ENCODE results near the gene PDIA5. TPM values are rescaled to one million over a fixed set of nuclear protein-coding genes. Genes with fewer than 3 reads are reported as not detected.

The PDIA5 gene
- total and polyA plus RNA-seq, 2 of the 4 experiments (the other 2 are of a cell fraction): 19.4 to 42.0 TPM

DNA sequence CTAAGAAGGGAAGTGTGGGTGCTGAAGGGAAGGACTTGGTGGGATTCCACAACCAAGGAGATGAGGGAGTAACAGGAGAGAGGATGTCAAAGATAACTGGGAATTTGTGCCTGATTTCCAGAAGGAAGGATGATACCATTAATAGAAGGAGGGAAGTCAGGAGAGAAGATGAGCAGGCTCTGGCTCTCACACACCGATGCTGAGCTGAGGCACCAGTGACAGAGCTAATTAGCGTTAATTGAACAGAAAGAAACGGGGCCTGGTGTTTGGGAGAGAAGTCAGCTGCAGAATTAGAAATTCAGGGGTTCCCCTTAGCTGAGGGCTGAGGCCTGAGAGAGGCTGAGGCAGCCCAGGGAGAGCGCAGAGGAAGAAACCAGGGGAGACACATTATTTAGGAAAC, 11.9 kb upstream of the PDIA5 start:
- no TSS peak for BruUV-seq (replicated peaks)
- in situ Hi-C loops (cut with MboI; ENCODE audit: low sequenced_read_pairs) (no loop called here), intact Hi-C loops (cut with micrococcal nuclease) (no loop called here), dilution Hi-C loops (cut with HindIII; ENCODE audit: low sequenced_read_pairs, unreplicated experiment) (no loop called here)
- H2AK5ac ChIP-seq (ENCODE audit: low read depth, low read length): no peak overlapping the region
- WGBS, 2 experiments (ENCODE audit: extremely low coverage in 2 of 2, insufficient read length in 1 of 2): 86% methylated on average over 1 of the region's 4 CpGs; no CpG with 5 or more reads in 1 of the 2 experiments
- H3K4me1 ChIP-seq (ENCODE audit: control insufficient read depth, insufficient read depth, low read length): no peaks in the 10 kb centered on the region
- H2BK120ac ChIP-seq (ENCODE audit: low read depth, low read length): no peak overlapping the region
- no peak overlapping the region for H3K27ac ChIP-seq (ENCODE audit: insufficient read depth, low read length)
- no peak overlapping the region for H2BK20ac ChIP-seq (ENCODE audit: low read depth, low read length)
- no peak overlapping the region for H3K4ac ChIP-seq (ENCODE audit: low read depth, low read length)
- no peak overlapping the region for H2BK5ac ChIP-seq (ENCODE audit: low read depth, low read length, poor library complexity, severe bottlenecking)
- H4K91ac ChIP-seq (ENCODE audit: insufficient read depth, low read depth, low read length): no peak overlapping the region
- H3K4me2 ChIP-seq (ENCODE audit: low read depth, low read length): no peak overlapping the region
- ChIA-PET CTCF (interaction anchor here (1.6 kb wide), 1 partner anchor 10 kb away, joined by 3 read pairs; no protein-coding TSS in a partner anchor), POLR2A (ENCODE audit: unreplicated experiment) (no interaction called here)
- H3K4me3 ChIP-seq (ENCODE audit: insufficient read depth, low read depth, low read length): no peak overlapping the region
- no peak overlapping the region for H3K18ac ChIP-seq (ENCODE audit: low read depth, low read length)
- no peaks in the 10 kb centered on the region for H3K79me1 ChIP-seq (ENCODE audit: low read depth in 1 of 2, low read length in 2 of 2)
- no peak overlapping the region for H2AFZ ChIP-seq (replicated peaks; ENCODE audit: low read length, poor library complexity)
- no peak overlapping the region for H4K8ac ChIP-seq (ENCODE audit: low read depth in 2 of 2, low read length in 2 of 2)
- H4K5ac ChIP-seq (ENCODE audit: low read depth, low read length): no peak overlapping the region
- peaks cover 31% of the 10 kb centered on the region for H3K27me3 ChIP-seq (ENCODE audit: control insufficient read depth, insufficient read depth, low read length)
- H2BK15ac ChIP-seq (ENCODE audit: low read depth, low read length): no peak overlapping the region
- H2AK9ac ChIP-seq (replicated peaks; ENCODE audit: low read depth, low read length, poor library complexity): no peak overlapping the region
- no peak overlapping the region for H3K9ac ChIP-seq (ENCODE audit: low read depth, low read length)
- H3K9me1 ChIP-seq (ENCODE audit: insufficient read depth, low read length): peaks cover 3% of the 10 kb centered on the region; the same call in 1 of the 2 replicates
- H3K56ac ChIP-seq (ENCODE audit: extremely low read depth, insufficient read depth, low read length): no peak overlapping the region
- H3K9me3 ChIP-seq (ENCODE audit: control insufficient read depth, insufficient read depth, low read length): no peaks in the 10 kb centered on the region
- no peak for TF ChIP-seq MAZ (IDR thresholded peaks at IDR 0.05; ENCODE audit: borderline replicate concordance, low read depth, low read length)
- no peak for TF ChIP-seq FOS (IDR thresholded peaks at IDR 0.05; ENCODE audit: low read depth, low read length)
- TF ChIP-seq MAFK (IDR thresholded peaks at IDR 0.05; ENCODE audit: low read depth, low read length): no peak
- no peak for TF ChIP-seq BHLHE40 (IDR thresholded peaks at IDR 0.05; ENCODE audit: low read depth, low read length)
- TF ChIP-seq, protein P1, sequence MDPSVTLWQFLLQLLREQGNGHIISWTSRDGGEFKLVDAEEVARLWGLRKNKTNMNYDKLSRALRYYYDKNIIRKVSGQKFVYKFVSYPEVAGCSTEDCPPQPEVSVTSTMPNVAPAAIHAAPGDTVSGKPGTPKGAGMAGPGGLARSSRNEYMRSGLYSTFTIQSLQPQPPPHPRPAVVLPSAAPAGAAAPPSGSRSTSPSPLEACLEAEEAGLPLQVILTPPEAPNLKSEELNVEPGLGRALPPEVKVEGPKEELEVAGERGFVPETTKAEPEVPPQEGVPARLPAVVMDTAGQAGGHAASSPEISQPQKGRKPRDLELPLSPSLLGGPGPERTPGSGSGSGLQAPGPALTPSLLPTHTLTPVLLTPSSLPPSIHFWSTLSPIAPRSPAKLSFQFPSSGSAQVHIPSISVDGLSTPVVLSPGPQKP (IDR thresholded peaks at IDR 0.05; ENCODE audit: borderline replicate concordance, low read depth, low read length): no peak
- DNase-seq (no peak), ATAC-seq (ENCODE audit: low read depth) (no peak)
- H3K36me3 ChIP-seq (ENCODE audit: control insufficient read depth, insufficient read depth, low read length): no peaks in the 10 kb centered on the region
- H3K14ac ChIP-seq (replicated peaks; ENCODE audit: low read depth, low read length): no peak overlapping the region
- no peaks in the 10 kb centered on the region for H4K20me1 ChIP-seq (ENCODE audit: insufficient read depth, low read length)
- H3K23ac ChIP-seq (ENCODE audit: low read depth, low read length): no peak overlapping the region
